Measurements from ENCODE around the gene PAH.

Gene PAH

DNA sequence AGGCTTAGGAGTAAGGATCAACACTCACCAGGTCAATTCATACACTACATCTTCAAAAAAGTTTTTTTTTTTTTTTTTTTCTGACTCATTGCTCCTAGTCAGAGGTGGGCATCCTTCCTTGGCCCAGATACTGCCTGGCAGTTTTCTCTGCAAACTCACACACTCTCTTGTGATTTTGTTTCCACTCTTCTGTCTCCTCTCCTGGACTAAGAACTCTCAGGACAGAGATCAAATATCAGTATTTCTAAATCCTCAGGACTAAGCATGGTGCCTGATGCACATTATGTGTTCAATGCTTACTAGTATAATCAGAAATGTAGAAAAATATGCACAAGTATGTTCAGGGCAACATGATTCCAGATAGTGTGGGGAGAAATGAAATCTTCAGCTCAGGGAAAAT, 10.2 kb upstream of the PAH start:
- no peak for TF ChIP-seq FOXP2 (optimal IDR thresholded peaks at IDR 0.05; ENCODE audit: borderline replicate concordance, extremely low read depth, extremely low read length, insufficient read depth)
- TF ChIP-seq POLR2AphosphoS5 (IDR thresholded peaks at IDR 0.05; ENCODE audit: low read depth, low read length) = no peak
- TF ChIP-seq, protein P1, sequence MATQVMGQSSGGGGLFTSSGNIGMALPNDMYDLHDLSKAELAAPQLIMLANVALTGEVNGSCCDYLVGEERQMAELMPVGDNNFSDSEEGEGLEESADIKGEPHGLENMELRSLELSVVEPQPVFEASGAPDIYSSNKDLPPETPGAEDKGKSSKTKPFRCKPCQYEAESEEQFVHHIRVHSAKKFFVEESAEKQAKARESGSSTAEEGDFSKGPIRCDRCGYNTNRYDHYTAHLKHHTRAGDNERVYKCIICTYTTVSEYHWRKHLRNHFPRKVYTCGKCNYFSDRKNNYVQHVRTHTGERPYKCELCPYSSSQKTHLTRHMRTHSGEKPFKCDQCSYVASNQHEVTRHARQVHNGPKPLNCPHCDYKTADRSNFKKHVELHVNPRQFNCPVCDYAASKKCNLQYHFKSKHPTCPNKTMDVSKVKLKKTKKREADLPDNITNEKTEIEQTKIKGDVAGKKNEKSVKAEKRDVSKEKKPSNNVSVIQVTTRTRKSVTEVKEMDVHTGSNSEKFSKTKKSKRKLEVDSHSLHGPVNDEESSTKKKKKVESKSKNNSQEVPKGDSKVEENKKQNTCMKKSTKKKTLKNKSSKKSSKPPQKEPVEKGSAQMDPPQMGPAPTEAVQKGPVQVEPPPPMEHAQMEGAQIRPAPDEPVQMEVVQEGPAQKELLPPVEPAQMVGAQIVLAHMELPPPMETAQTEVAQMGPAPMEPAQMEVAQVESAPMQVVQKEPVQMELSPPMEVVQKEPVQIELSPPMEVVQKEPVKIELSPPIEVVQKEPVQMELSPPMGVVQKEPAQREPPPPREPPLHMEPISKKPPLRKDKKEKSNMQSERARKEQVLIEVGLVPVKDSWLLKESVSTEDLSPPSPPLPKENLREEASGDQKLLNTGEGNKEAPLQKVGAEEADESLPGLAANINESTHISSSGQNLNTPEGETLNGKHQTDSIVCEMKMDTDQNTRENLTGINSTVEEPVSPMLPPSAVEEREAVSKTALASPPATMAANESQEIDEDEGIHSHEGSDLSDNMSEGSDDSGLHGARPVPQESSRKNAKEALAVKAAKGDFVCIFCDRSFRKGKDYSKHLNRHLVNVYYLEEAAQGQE (IDR thresholded peaks at IDR 0.05; ENCODE audit: insufficient read depth in 1 of 2, low read depth in 2 of 2, low read length in 2 of 2) = no peak
- TF ChIP-seq TAF1 (IDR thresholded peaks at IDR 0.05; ENCODE audit: borderline replicate concordance, insufficient read depth, low read length) = no peak
- TF ChIP-seq SIN3A (IDR thresholded peaks at IDR 0.05; ENCODE audit: borderline replicate concordance, insufficient read depth, low read length) = no peak

DNA sequence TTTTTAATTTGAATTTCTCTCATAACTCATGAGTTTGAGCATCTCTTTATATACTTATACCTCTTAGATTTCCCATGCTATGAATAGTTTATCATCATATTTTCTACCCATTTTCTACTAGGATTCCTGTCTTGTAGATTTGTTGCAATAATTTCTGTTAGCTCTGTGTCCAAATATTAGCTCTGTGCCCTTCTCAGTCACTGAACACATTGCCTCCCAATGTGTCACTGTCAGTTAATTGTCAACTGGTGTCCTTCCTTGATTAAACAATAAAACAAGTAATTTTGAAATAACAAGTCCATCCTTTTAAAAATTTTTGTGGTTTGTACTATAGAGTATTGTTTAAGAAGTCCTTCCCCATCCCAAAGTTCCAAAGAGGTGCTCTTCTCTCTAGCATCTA, 4.2 kb upstream of the PAH start:
- TF ChIP-seq POLR2AphosphoS5 (IDR thresholded peaks at IDR 0.05; ENCODE audit: low read depth, low read length) (no peak), SIN3A (IDR thresholded peaks at IDR 0.05; ENCODE audit: borderline replicate concordance, insufficient read depth, low read length) (no peak), FOXP2 (optimal IDR thresholded peaks at IDR 0.05; ENCODE audit: borderline replicate concordance, extremely low read depth, extremely low read length, insufficient read depth) (no peak), TAF1 (IDR thresholded peaks at IDR 0.05; ENCODE audit: borderline replicate concordance, insufficient read depth, low read length) (no peak)
- TF ChIP-seq, protein P1 (IDR thresholded peaks at IDR 0.05; ENCODE audit: insufficient read depth in 1 of 2, low read depth in 2 of 2, low read length in 2 of 2) = no peak

DNA sequence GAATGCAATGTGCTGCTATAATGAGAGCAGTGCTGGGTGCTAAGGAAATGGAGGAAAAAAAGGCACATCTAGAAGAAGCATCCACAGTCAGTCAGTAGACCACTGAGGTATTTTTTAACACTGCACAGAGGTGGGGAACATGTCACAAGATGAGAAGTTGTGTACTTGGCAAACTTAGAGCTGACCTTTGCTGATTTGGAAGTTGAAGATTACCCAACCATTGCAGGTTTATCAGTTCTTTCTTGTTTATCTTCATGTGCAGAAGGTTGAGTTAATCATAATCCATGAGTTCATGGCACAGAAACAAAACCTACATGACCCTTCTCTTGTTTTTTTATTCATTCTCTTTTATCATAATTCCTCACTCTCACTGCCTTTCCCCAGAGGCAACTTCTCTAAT, 3.2 kb upstream of the PAH start:
- no peak for TF ChIP-seq FOXP2 (optimal IDR thresholded peaks at IDR 0.05; ENCODE audit: borderline replicate concordance, extremely low read depth, extremely low read length, insufficient read depth)
- no peak for TF ChIP-seq TAF1 (IDR thresholded peaks at IDR 0.05; ENCODE audit: borderline replicate concordance, insufficient read depth, low read length)
- TF ChIP-seq, protein P1 (IDR thresholded peaks at IDR 0.05; ENCODE audit: insufficient read depth in 1 of 2, low read depth in 2 of 2, low read length in 2 of 2) = no peak
- no peak for TF ChIP-seq SIN3A (IDR thresholded peaks at IDR 0.05; ENCODE audit: borderline replicate concordance, insufficient read depth, low read length)
- TF ChIP-seq POLR2AphosphoS5 (IDR thresholded peaks at IDR 0.05; ENCODE audit: low read depth, low read length) = no peak

DNA sequence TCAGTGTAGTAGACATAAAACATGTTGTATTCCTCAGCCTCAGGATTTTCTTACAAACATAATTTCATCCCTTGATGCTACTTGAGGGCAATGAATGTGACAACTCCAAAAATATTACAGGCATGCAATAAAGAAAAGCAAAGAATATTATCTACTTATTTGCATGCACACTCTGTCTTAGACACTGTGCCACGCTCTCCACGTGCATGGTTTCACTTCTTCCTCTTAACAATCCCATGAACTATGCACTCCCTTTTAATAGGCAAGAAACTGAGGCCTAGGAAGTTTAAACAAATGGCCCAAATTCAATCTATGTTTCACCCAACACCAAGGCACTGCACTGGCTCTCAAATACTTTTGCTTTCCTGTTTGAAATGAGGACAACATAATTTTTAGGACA, 1.8 kb upstream of the PAH start:
- TF ChIP-seq, protein P1 (IDR thresholded peaks at IDR 0.05; ENCODE audit: insufficient read depth in 1 of 2, low read depth in 2 of 2, low read length in 2 of 2) = no peak
- TF ChIP-seq FOXP2 (optimal IDR thresholded peaks at IDR 0.05; ENCODE audit: borderline replicate concordance, extremely low read depth, extremely low read length, insufficient read depth) (no peak), SIN3A (IDR thresholded peaks at IDR 0.05; ENCODE audit: borderline replicate concordance, insufficient read depth, low read length) (no peak), TAF1 (IDR thresholded peaks at IDR 0.05; ENCODE audit: borderline replicate concordance, insufficient read depth, low read length) (no peak), POLR2AphosphoS5 (IDR thresholded peaks at IDR 0.05; ENCODE audit: low read depth, low read length) (no peak)
